Type B pancreatic cell (in vitro differentiated cells): ENCODE data around the gene GNG3. TPM values are rescaled to one million over a fixed set of nuclear protein-coding genes. Genes with fewer than 3 reads are reported as not detected.
"Not testable (repeated sequence)": the region's sequence is repeated elsewhere in the genome, so short reads cannot be mapped to it uniquely, and the experiment has no call there.

Experiments
- DNase-seq: peaks from one replicate; pipeline ENCODE4 v3.0.0; 2021; ENCODE audit warnings: mixed read lengths; ENCODE audit not compliant: unreplicated experiment; ENCODE audit errors: extremely low spot score
- H3K27ac Mint-ChIP-seq: 2 replicates; pipeline ENCODE4 v1.8.0; 2021; ENCODE audit warnings: mild to moderate bottlenecking, mixed read lengths
- H3K27me3 Mint-ChIP-seq: 2 replicates; pipeline ENCODE4 v1.8.0; 2021; ENCODE audit warnings: mixed read lengths
- H3K36me3 Mint-ChIP-seq: 2 replicates; pipeline ENCODE4 v1.8.0; 2021; ENCODE audit warnings: mixed read lengths
- H3K4me1 Mint-ChIP-seq: one replicate; pipeline ENCODE4 v1.8.0; 2021; ENCODE audit warnings: mixed read lengths; ENCODE audit not compliant: unreplicated experiment
- H3K4me3 Mint-ChIP-seq: 2 replicates; pipeline ENCODE4 v1.8.0; 2021; ENCODE audit warnings: mild to moderate bottlenecking, mixed read lengths
- H3K9me3 Mint-ChIP-seq: 2 replicates; pipeline ENCODE4 v1.8.0; 2021; ENCODE audit warnings: mixed read lengths
- CTCF ChIP-seq: fragments of 200-600 bp; sonication (generic); conservative IDR thresholded peaks from 2 replicates; pipeline ENCODE4 v1.5.0; 2021; ENCODE audit warnings: antibody characterized with exemption, mild to moderate bottlenecking
- total RNA-seq: library from RNA; stranded (reverse); gene quantifications from 2 replicates; pipeline ENCODE4 v1.2.1, GENCODE V29; 2021; ENCODE audit warnings: low replicate concordance

Gene GNG3
- total RNA-seq, 1 donor from 2014 or later = 4.7 TPM

GRCh38 chr11:62726915-62727164 lies 19.4 kb downstream of the GNG3 start:
- no peak overlapping the region for H3K27ac Mint-ChIP-seq
- TF ChIP-seq CTCF = no peak
- H3K4me1 Mint-ChIP-seq = peaks cover 37% of the 10 kb centered on the region
- H3K36me3 Mint-ChIP-seq = peaks cover 28% of the 10 kb centered on the region
- H3K4me3 Mint-ChIP-seq = peak overlapping the region; percentile 95
- H3K27me3 Mint-ChIP-seq = no peaks in the 10 kb centered on the region
- no peak for DNase-seq
- no peaks in the 10 kb centered on the region for H3K9me3 Mint-ChIP-seq

- peaks cover 23% of the 10 kb centered on the region for H3K36me3 Mint-ChIP-seq
- peak within 1 kb of the TSS; percentile 95 for H3K4me3 Mint-ChIP-seq
- TF ChIP-seq CTCF = peak; percentile 15
- peak; percentile 100 for DNase-seq
- no peaks in the 10 kb centered on the region for H3K27me3 Mint-ChIP-seq
- no peaks in the 10 kb centered on the region for H3K9me3 Mint-ChIP-seq
- H3K27ac Mint-ChIP-seq = peak within 1 kb of the TSS; percentile 99
- peaks cover 32% of the 10 kb centered on the region for H3K4me1 Mint-ChIP-seq
These were observed 19.8 kb downstream of the GNG3 start, which contains the start of gene HNRNPUL2 for GRCh38 chr11:62727165-62727871. Gene HNRNPUL2, minus strand, starts transcription at chr11:62727457. Its CDS starts 301 bp downstream, at chr11:62727156.

GRCh38 chr11:62727872-62728170 lies 20.3 kb downstream of the GNG3 start:
- H3K9me3 Mint-ChIP-seq = no peaks in the 10 kb centered on the region
- H3K36me3 Mint-ChIP-seq = peaks cover 18% of the 10 kb centered on the region
- DNase-seq = peak; percentile 86
- H3K4me1 Mint-ChIP-seq = peaks cover 27% of the 10 kb centered on the region
- TF ChIP-seq CTCF = no peak
- H3K4me3 Mint-ChIP-seq = peak overlapping the region; percentile 95
- no peaks in the 10 kb centered on the region for H3K27me3 Mint-ChIP-seq
- peak overlapping the region; percentile 99 for H3K27ac Mint-ChIP-seq

- peaks cover 26% of the 10 kb centered on the region for H3K4me1 Mint-ChIP-seq
- DNase-seq = peak; percentile 80
- peak within 1 kb of the TSS; percentile 99 for H3K27ac Mint-ChIP-seq
- H3K4me3 Mint-ChIP-seq = peak within 1 kb of the TSS; percentile 95
- TF ChIP-seq CTCF = no peak
- no peaks in the 10 kb centered on the region for H3K27me3 Mint-ChIP-seq
- H3K36me3 Mint-ChIP-seq = peaks cover 19% of the 10 kb centered on the region
- H3K9me3 Mint-ChIP-seq = no peaks in the 10 kb centered on the region
These were observed 20.9 kb downstream of the GNG3 start, which contains the start of gene TTC9C for GRCh38 chr11:62728171-62728988. Gene TTC9C, plus strand, starts transcription at chr11:62728486. Its CDS starts 363 bp downstream, at chr11:62728849.

- H3K27ac Mint-ChIP-seq = peak overlapping the region; percentile 59
These were observed 22.6 kb downstream of the GNG3 start for GRCh38 chr11:62730076-62730475.

GRCh38 chr11:62732830-62733229 lies 25.4 kb downstream of the GNG3 start:
- Mint-ChIP-seq H3K9me3 (no peaks in the 10 kb centered on the region), H3K4me3 (no peak overlapping the region), H3K27ac (peak overlapping the region; percentile 6), H3K27me3 (no peaks in the 10 kb centered on the region), H3K36me3 (peaks cover 9% of the 10 kb centered on the region), H3K4me1 (peaks cover 6% of the 10 kb centered on the region)
- peak; percentile 46 for TF ChIP-seq CTCF
- DNase-seq = no peak

More at GRCh38 chr11:62730076-62730475, 22.6 kb downstream of the GNG3 start:
- H3K9me3 Mint-ChIP-seq, H3K27me3 Mint-ChIP-seq, DNase-seq: not testable (repeated sequence)
- Mint-ChIP-seq H3K4me1 (peaks cover 12% of the 10 kb centered on the region), H3K4me3 (peak overlapping the region; percentile 95), H3K36me3 (peaks cover 10% of the 10 kb centered on the region)
